ENCODE measurements around the gene LRRC7. TPM values are rescaled to one million over a fixed set of nuclear protein-coding genes. Genes with fewer than 3 reads are reported as not detected.

LRRC7 gene
- total and polyA plus RNA-seq, 7 experiments from 2014 or later: 0.15 to 6.4 (median 0.46) TPM; not detected in 1

GRCh38 chr1:69824932-69825331 lies 257.2 kb downstream of the LRRC7 start:
- no peaks in the 10 kb centered on the region for H3K4me1 Mint-ChIP-seq
- no peaks in the 10 kb centered on the region for H3K36me3 ChIP-seq (ENCODE audit: control insufficient read depth in 2 of 3, insufficient read depth in 3 of 3, low read length in 3 of 3)
- intact Hi-C loops (cut with micrococcal nuclease): no loop called here
- DNase-seq: no peak
- H3K27ac Mint-ChIP-seq: no peak overlapping the region
- H3K9me3 Mint-ChIP-seq: peaks cover 0 to 12% (median 2%) of the 10 kb centered on the region in 11 donors
- no peaks in the 10 kb centered on the region for H3K4me1 ChIP-seq (ENCODE audit: control insufficient read depth in 2 of 2, insufficient read depth in 2 of 2, low read length in 2 of 2)
- H3K36me3 Mint-ChIP-seq: no peaks in the 10 kb centered on the region
- H3K27me3 Mint-ChIP-seq: no peaks in the 10 kb centered on the region
- ChIA-PET CTCF (no interaction called here), POLR2A (no interaction called here)
- H3K4me3 Mint-ChIP-seq: no peak overlapping the region
- H3K9me3 ChIP-seq (ENCODE audit: control insufficient read depth in 2 of 3, low read length in 3 of 3): no peaks in the 10 kb centered on the region
- ATAC-seq: no peak
- H3K4me3 ChIP-seq (ENCODE audit: low read length): no peak overlapping the region
- H3K27me3 ChIP-seq (ENCODE audit: control insufficient read depth in 2 of 2, insufficient read depth in 2 of 2, low read length in 2 of 2): no peaks in the 10 kb centered on the region
- H3K27ac ChIP-seq (ENCODE audit: low read depth, low read length): no peak overlapping the region

- Histone ChIP-seq H3K27ac (ENCODE audit: low read depth, low read length) (no peak overlapping the region), H3K4me3 (ENCODE audit: low read length) (no peak overlapping the region), H3K9me3 (ENCODE audit: control insufficient read depth in 2 of 3, low read length in 3 of 3) (no peaks in the 10 kb centered on the region), H3K36me3 (ENCODE audit: control insufficient read depth in 2 of 3, insufficient read depth in 3 of 3, low read length in 3 of 3) (no peaks in the 10 kb centered on the region), H3K4me1 (ENCODE audit: control insufficient read depth in 2 of 2, insufficient read depth in 2 of 2, low read length in 2 of 2) (no peaks in the 10 kb centered on the region), H3K27me3 (ENCODE audit: control insufficient read depth in 2 of 2, insufficient read depth in 2 of 2, low read length in 2 of 2) (no peaks in the 10 kb centered on the region)
- H3K4me3 Mint-ChIP-seq: no peak overlapping the region
- intact Hi-C loops (cut with micrococcal nuclease): no loop called here
- no peaks in the 10 kb centered on the region for H3K36me3 Mint-ChIP-seq
- ChIA-PET POLR2A (no interaction called here), CTCF (no interaction called here)
- no peaks in the 10 kb centered on the region for H3K4me1 Mint-ChIP-seq
- no peak overlapping the region for H3K27ac Mint-ChIP-seq
- H3K9me3 Mint-ChIP-seq: peaks cover 0 to 12% (median 1%) of the 10 kb centered on the region in 11 donors
- H3K27me3 Mint-ChIP-seq: no peaks in the 10 kb centered on the region
- DNase-seq (no peak), ATAC-seq (no peak)
Observed at GRCh38 chr1:69827732-69828131, 260.0 kb downstream of the LRRC7 start.

- H3K36me3 Mint-ChIP-seq: no peaks in the 10 kb centered on the region
- no peak overlapping the region for H3K27ac ChIP-seq (ENCODE audit: low read depth, low read length)
- H3K27me3 Mint-ChIP-seq: no peaks in the 10 kb centered on the region
- H3K36me3 ChIP-seq (ENCODE audit: control insufficient read depth in 2 of 3, insufficient read depth in 3 of 3, low read length in 3 of 3): no peaks in the 10 kb centered on the region
- no peak overlapping the region for H3K27ac Mint-ChIP-seq
- intact Hi-C loops (cut with micrococcal nuclease): no loop called here
- POLR2A ChIA-PET: no interaction called here
- H3K9me3 ChIP-seq (ENCODE audit: control insufficient read depth in 2 of 3, low read length in 3 of 3): no peaks in the 10 kb centered on the region
- ATAC-seq (no peak), DNase-seq (no peak)
- CTCF ChIA-PET: no interaction called here
- H3K4me1 ChIP-seq (ENCODE audit: control insufficient read depth in 2 of 2, insufficient read depth in 2 of 2, low read length in 2 of 2): no peaks in the 10 kb centered on the region
- peaks cover 0 to 4% (median 0%) of the 10 kb centered on the region in 11 donors for H3K9me3 Mint-ChIP-seq
- no peaks in the 10 kb centered on the region for H3K4me1 Mint-ChIP-seq
- H3K27me3 ChIP-seq (ENCODE audit: control insufficient read depth in 2 of 2, insufficient read depth in 2 of 2, low read length in 2 of 2): no peaks in the 10 kb centered on the region
- H3K4me3 Mint-ChIP-seq: no peak overlapping the region
- no peak overlapping the region for H3K4me3 ChIP-seq (ENCODE audit: low read length)
Observed at GRCh38 chr1:69833536-69833935, 265.8 kb downstream of the LRRC7 start.

- Mint-ChIP-seq H3K4me3 (no peak overlapping the region), H3K27me3 (no peaks in the 10 kb centered on the region), H3K9me3 (peaks cover 0 to 5% (median 0%) of the 10 kb centered on the region in 11 donors), H3K27ac (no peak overlapping the region), H3K36me3 (no peaks in the 10 kb centered on the region), H3K4me1 (no peaks in the 10 kb centered on the region)
- CTCF ChIA-PET: no interaction called here
- Histone ChIP-seq H3K4me1 (ENCODE audit: control insufficient read depth in 2 of 2, insufficient read depth in 2 of 2, low read length in 2 of 2) (no peaks in the 10 kb centered on the region), H3K4me3 (ENCODE audit: low read length) (no peak overlapping the region), H3K36me3 (ENCODE audit: control insufficient read depth in 2 of 3, insufficient read depth in 3 of 3, low read length in 3 of 3) (no peaks in the 10 kb centered on the region), H3K27ac (ENCODE audit: low read depth, low read length) (no peak overlapping the region), H3K27me3 (ENCODE audit: control insufficient read depth in 2 of 2, insufficient read depth in 2 of 2, low read length in 2 of 2) (no peaks in the 10 kb centered on the region), H3K9me3 (ENCODE audit: control insufficient read depth in 2 of 3, low read length in 3 of 3) (no peaks in the 10 kb centered on the region)
- no peak for ATAC-seq
- no peak for DNase-seq
- intact Hi-C loops (cut with micrococcal nuclease): no loop called here
- POLR2A ChIA-PET: no interaction called here
Observed at GRCh38 chr1:69834336-69834735, 266.6 kb downstream of the LRRC7 start.

- ATAC-seq (no peak), DNase-seq (no peak)
- Mint-ChIP-seq H3K27ac (no peak overlapping the region), H3K4me1 (no peaks in the 10 kb centered on the region), H3K27me3 (no peaks in the 10 kb centered on the region), H3K36me3 (no peaks in the 10 kb centered on the region), H3K9me3 (peaks cover 0 to 6% (median 0%) of the 10 kb centered on the region in 11 donors), H3K4me3 (no peak overlapping the region)
- Histone ChIP-seq H3K36me3 (ENCODE audit: control insufficient read depth in 2 of 3, insufficient read depth in 3 of 3, low read length in 3 of 3) (no peaks in the 10 kb centered on the region), H3K4me3 (ENCODE audit: low read length) (no peak overlapping the region), H3K4me1 (ENCODE audit: control insufficient read depth in 2 of 2, insufficient read depth in 2 of 2, low read length in 2 of 2) (no peaks in the 10 kb centered on the region), H3K27me3 (ENCODE audit: control insufficient read depth in 2 of 2, insufficient read depth in 2 of 2, low read length in 2 of 2) (no peaks in the 10 kb centered on the region), H3K9me3 (ENCODE audit: control insufficient read depth in 2 of 3, low read length in 3 of 3) (no peaks in the 10 kb centered on the region), H3K27ac (ENCODE audit: low read depth, low read length) (no peak overlapping the region)
- intact Hi-C loops (cut with micrococcal nuclease): no loop called here
- POLR2A ChIA-PET: no interaction called here
- CTCF ChIA-PET: no interaction called here
Observed at GRCh38 chr1:69835955-69836354, 268.2 kb downstream of the LRRC7 start.

GRCh38 chr1:69836971-69837636 lies 269.4 kb downstream of the LRRC7 start:
- H3K27ac Mint-ChIP-seq: no peak overlapping the region
- H3K9me3 ChIP-seq (ENCODE audit: control insufficient read depth in 2 of 3, low read length in 3 of 3): no peaks in the 10 kb centered on the region
- intact Hi-C loops (cut with micrococcal nuclease): no loop called here
- DNase-seq (no peak), ATAC-seq (no peak)
- H3K4me1 Mint-ChIP-seq: no peaks in the 10 kb centered on the region
- H3K27ac ChIP-seq (ENCODE audit: low read depth, low read length): no peak overlapping the region
- no peaks in the 10 kb centered on the region for H3K27me3 Mint-ChIP-seq
- no peaks in the 10 kb centered on the region for H3K36me3 ChIP-seq (ENCODE audit: control insufficient read depth in 2 of 3, insufficient read depth in 3 of 3, low read length in 3 of 3)
- H3K36me3 Mint-ChIP-seq: no peaks in the 10 kb centered on the region
- H3K27me3 ChIP-seq (ENCODE audit: control insufficient read depth in 2 of 2, insufficient read depth in 2 of 2, low read length in 2 of 2): no peaks in the 10 kb centered on the region
- CTCF ChIA-PET: no interaction called here
- H3K4me3 ChIP-seq (ENCODE audit: low read length): no peak overlapping the region
- H3K4me1 ChIP-seq (ENCODE audit: control insufficient read depth in 2 of 2, insufficient read depth in 2 of 2, low read length in 2 of 2): no peaks in the 10 kb centered on the region
- POLR2A ChIA-PET: no interaction called here
- H3K9me3 Mint-ChIP-seq: peaks cover 0 to 8% (median 0%) of the 10 kb centered on the region in 11 donors
- H3K4me3 Mint-ChIP-seq: no peak overlapping the region

GRCh38 chr1:69842326-69842725 lies 274.6 kb downstream of the LRRC7 start:
- Mint-ChIP-seq H3K9me3 (peaks cover 0 to 5% (median 0%) of the 10 kb centered on the region in 11 donors), H3K4me1 (no peaks in the 10 kb centered on the region), H3K27ac (no peak overlapping the region), H3K27me3 (no peaks in the 10 kb centered on the region), H3K36me3 (no peaks in the 10 kb centered on the region), H3K4me3 (no peak overlapping the region)
- CTCF ChIA-PET: no interaction called here
- Histone ChIP-seq H3K27me3 (ENCODE audit: control insufficient read depth in 2 of 2, insufficient read depth in 2 of 2, low read length in 2 of 2) (no peaks in the 10 kb centered on the region), H3K36me3 (ENCODE audit: control insufficient read depth in 2 of 3, insufficient read depth in 3 of 3, low read length in 3 of 3) (no peaks in the 10 kb centered on the region), H3K4me3 (ENCODE audit: low read length) (no peak overlapping the region), H3K4me1 (ENCODE audit: control insufficient read depth in 2 of 2, insufficient read depth in 2 of 2, low read length in 2 of 2) (no peaks in the 10 kb centered on the region), H3K27ac (ENCODE audit: low read depth, low read length) (no peak overlapping the region), H3K9me3 (ENCODE audit: control insufficient read depth in 2 of 3, low read length in 3 of 3) (no peaks in the 10 kb centered on the region)
- DNase-seq (no peak), ATAC-seq (no peak)
- POLR2A ChIA-PET: no interaction called here
- intact Hi-C loops (cut with micrococcal nuclease): no loop called here
